Body of pancreas (tissue), 4 donors: ENCODE measurements around the gene USP46. TPM values are rescaled to one million over a fixed set of nuclear protein-coding genes. Genes with fewer than 3 reads are reported as not detected.

Experiments
- ATAC-seq: fragments of 150-250 bp; one replicate; pipeline ENCODE4 v1.9.1; 2016
- DNase-seq, 4 donors: peaks; one replicate each; pipeline ENCODE4 v3.0.0-alpha.2; 2019
- H3K27ac ChIP-seq, 4 donors: fragments of 200-600 bp; sonication (generic); 1 replicate in 3 of 4; 2 replicates in 1 of 4; pipeline versions ENCODE4 v1.5.1 to v1.6.1; 2016 to 2019; ENCODE audit warnings: mild to moderate bottlenecking in 1 of 4, mixed read lengths in 1 of 4, moderate library complexity in 1 of 4
- H3K27me3 ChIP-seq, 2 donors: fragments of 200-600 bp; sonication (generic); one replicate each; pipeline ENCODE4 v1.6.0; 2016; ENCODE audit warnings: mild to moderate bottlenecking in 1 of 2
- H3K36me3 ChIP-seq, 2 donors: fragments of 200-600 bp; sonication (generic); replicated peaks in 1 of 2; 2 replicates each; pipeline ENCODE4 v1.5.1; 2016; ENCODE audit warnings: low read depth in 2 of 2; ENCODE audit not compliant: insufficient read depth in 1 of 2
- H3K4me1 ChIP-seq: fragments of 200-600 bp; sonication (generic); one replicate; pipeline ENCODE4 v1.6.0; 2016
- H3K4me3 ChIP-seq, 2 donors: fragments of 200-600 bp; sonication (generic); 1 replicate in 1 of 2; 2 replicates in 1 of 2; pipeline ENCODE4 v1.5.1; 2016 to 2019
- H3K9me3 ChIP-seq, 3 donors: fragments of 200-600 bp; sonication (generic); 1 replicate in 2 of 3; 2 replicates in 1 of 3; pipeline ENCODE4 v1.5.1; 2016
- POLR2A ChIP-seq, 3 donors: fragments of 450-650 bp; IDR thresholded peaks; one replicate each; pipeline ENCODE4 v1.6.1; 2016; ENCODE audit warnings: antibody characterized with exemption in 3 of 3, mild to moderate bottlenecking in 2 of 3
- WGBS, 2 donors: methylation state at CpG; one replicate each; pipeline ENCODE4 v1.1.5; 2017; 5-methylcytosine and 5-hydroxymethylcytosine counted together
- intact Hi-C: fragments of 100-400 bp; cut with DNase I; formaldehyde crosslinking; loops from one replicate; pipeline ENCODE4 v1.15.1; 2023
- total RNA-seq, 2 donors: library from RNA; depleted of rRNA; stranded (reverse); fragments of >200 nt; gene quantifications; one replicate each; pipeline ENCODE4 v1.1.0, GENCODE V29; 2016
- TF ChIP-seq, protein P1 (sequence below), 7 experiments: fragments of 450-650 bp in 4 of 7; fragments of 200-600 bp in 3 of 7; sonication (generic) in 3 of 7; IDR thresholded peaks; one replicate each; pipeline ENCODE4 v1.5.1; 2016 to 2019; ENCODE audit warnings: antibody characterized with exemption in 7 of 7

Gene USP46
- total RNA-seq, 2 donors from 2014 or later = 6.7 to 6.9 TPM

DNA sequence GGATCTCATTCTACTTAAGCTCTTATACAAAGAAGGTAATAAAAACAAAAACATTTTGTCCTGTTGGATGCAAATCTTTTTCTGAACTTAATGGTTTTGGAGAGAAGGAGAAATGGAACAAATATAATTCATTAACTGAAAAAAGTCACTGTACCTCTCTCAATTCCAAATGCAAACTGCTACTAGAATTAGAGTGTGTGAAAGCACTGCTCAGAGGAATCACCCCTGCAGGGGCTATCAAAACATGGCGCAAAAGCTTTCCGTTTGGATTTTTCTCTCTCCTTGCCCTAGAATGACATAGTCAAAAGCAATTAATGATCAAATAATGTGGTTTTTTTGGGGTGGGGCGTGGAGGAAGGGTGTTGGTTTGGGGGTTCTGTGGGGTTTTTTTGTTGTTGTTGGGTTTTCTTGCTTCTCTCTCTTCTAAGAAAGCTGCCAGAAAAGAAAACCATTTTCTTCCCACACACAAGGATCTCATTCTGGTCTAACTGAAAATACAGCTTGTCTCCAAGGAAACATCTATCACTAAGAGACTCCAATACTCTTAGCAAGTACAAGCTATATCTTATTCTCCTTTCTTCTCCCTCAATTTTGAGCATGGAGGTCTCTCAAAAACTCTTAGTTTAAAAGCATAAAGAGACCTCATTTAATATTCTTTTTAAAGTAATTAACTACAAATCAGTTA, 41.6 kb downstream of the USP46 start:
- DNase-seq (no peak), ATAC-seq (no peak)
- Histone ChIP-seq H3K4me1 (no peaks in the 10 kb centered on the region), H3K9me3 (no peaks in the 10 kb centered on the region), H3K36me3 (no peaks in the 10 kb centered on the region), H3K27ac (no peak overlapping the region), H3K27me3 (no peaks in the 10 kb centered on the region), H3K4me3 (no peak overlapping the region)
- WGBS, 2 donors = 86 to 88% methylated on average over 3 of the region's 3 CpGs
- intact Hi-C loops = no loop called here
- TF ChIP-seq POLR2A (IDR thresholded peaks at IDR 0.05) = no peak
- TF ChIP-seq, protein P1, sequence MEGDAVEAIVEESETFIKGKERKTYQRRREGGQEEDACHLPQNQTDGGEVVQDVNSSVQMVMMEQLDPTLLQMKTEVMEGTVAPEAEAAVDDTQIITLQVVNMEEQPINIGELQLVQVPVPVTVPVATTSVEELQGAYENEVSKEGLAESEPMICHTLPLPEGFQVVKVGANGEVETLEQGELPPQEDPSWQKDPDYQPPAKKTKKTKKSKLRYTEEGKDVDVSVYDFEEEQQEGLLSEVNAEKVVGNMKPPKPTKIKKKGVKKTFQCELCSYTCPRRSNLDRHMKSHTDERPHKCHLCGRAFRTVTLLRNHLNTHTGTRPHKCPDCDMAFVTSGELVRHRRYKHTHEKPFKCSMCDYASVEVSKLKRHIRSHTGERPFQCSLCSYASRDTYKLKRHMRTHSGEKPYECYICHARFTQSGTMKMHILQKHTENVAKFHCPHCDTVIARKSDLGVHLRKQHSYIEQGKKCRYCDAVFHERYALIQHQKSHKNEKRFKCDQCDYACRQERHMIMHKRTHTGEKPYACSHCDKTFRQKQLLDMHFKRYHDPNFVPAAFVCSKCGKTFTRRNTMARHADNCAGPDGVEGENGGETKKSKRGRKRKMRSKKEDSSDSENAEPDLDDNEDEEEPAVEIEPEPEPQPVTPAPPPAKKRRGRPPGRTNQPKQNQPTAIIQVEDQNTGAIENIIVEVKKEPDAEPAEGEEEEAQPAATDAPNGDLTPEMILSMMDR (IDR thresholded peaks at IDR 0.05) = no peak

DNA sequence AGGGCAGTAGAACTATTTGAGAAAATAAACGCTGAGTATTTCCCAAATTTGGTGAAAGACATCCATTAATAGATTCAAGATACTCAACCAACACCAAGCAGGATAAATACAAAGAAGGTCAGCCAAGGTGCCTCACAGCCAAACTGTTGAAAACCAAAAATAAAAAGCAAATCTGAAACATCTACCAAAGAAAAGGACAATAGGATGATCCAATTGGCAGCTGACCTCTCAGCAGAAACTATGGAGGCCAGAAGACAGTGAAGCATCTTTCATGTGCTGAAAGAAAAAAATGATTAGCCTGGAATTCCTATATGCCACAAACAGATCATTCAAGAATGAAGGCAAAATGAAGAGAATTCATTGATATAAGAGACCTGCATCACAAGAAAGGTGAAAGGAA, 44.9 kb downstream of the USP46 start:
- TF ChIP-seq, protein P1 (IDR thresholded peaks at IDR 0.05) = no peak
- TF ChIP-seq POLR2A (IDR thresholded peaks at IDR 0.05) = no peak
- ATAC-seq = no peak
- Histone ChIP-seq H3K4me3 (no peak overlapping the region), H3K27ac (no peak overlapping the region), H3K4me1 (no peaks in the 10 kb centered on the region), H3K27me3 (no peaks in the 10 kb centered on the region), H3K36me3 (no peaks in the 10 kb centered on the region), H3K9me3 (no peaks in the 10 kb centered on the region)
- WGBS, 2 donors = 94 to 100% methylated on average over 1 of the region's 1 CpG
- no peak for DNase-seq
- intact Hi-C loops = no loop called here

DNA sequence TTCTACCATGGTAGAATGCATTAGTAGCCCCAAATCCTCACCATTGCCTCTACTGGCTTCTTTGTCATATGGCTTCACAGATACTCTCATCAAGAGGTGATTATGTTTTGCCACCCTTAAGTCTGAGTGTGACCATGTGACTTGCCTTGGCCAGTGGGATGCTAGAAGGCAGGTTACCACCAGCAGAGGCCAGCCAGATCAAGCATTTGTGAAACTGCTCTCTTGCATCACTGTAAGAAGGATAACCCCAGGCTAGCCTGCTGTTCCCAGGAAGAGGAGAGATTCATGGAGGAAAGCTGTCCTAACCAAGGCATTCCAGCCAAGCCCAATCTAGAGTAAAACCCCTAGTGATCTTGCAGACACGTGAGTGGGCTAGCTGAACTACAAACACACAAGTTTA, 46.8 kb downstream of the USP46 start:
- intact Hi-C loops = no loop called here
- Histone ChIP-seq H3K9me3 (no peaks in the 10 kb centered on the region), H3K4me3 (no peak overlapping the region), H3K27ac (no peak overlapping the region), H3K36me3 (no peaks in the 10 kb centered on the region), H3K4me1 (no peaks in the 10 kb centered on the region), H3K27me3 (no peaks in the 10 kb centered on the region)
- TF ChIP-seq, protein P1 (IDR thresholded peaks at IDR 0.05) = no peak
- TF ChIP-seq POLR2A (IDR thresholded peaks at IDR 0.05) = no peak
- ATAC-seq (no peak), DNase-seq (no peak)
- WGBS, 2 donors = 88 to 91% methylated on average over 1 of the region's 1 CpG

DNA sequence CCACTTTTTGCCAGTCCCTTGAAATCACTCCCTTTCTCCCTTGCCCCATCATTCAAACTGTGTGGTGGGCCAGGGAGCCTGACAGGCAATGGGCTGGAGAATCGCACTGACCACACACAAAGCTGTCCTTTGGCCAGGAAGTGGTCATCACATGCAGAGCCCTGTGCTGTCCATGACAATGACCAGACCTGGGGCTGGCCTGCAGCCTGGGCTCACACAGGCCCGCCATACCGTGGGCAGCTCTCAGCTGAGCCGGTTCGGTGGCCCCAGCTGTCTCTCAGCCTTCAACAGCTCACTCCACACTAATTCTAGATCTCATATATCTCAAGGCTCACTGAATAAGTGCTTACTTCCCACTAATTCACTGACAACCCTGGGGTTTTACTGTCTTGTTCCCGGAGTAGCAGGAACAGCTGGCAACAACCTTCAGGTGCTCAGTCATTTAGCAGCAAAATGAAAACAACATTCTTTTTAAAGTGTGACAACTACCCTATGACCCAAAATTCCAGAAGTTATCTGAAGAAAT, 48.0 kb downstream of the USP46 start:
- Histone ChIP-seq H3K4me1 (no peaks in the 10 kb centered on the region), H3K36me3 (no peaks in the 10 kb centered on the region), H3K27ac (no peak overlapping the region), H3K27me3 (no peaks in the 10 kb centered on the region), H3K4me3 (no peak overlapping the region), H3K9me3 (no peaks in the 10 kb centered on the region)
- 90 to 97% methylated on average over 6 of the region's 6 CpGs for WGBS, 2 donors
- DNase-seq (no peak), ATAC-seq (no peak)
- TF ChIP-seq, protein P1 (IDR thresholded peaks at IDR 0.05) = no peak
- no peak for TF ChIP-seq POLR2A (IDR thresholded peaks at IDR 0.05)
- intact Hi-C loops = no loop called here

DNA sequence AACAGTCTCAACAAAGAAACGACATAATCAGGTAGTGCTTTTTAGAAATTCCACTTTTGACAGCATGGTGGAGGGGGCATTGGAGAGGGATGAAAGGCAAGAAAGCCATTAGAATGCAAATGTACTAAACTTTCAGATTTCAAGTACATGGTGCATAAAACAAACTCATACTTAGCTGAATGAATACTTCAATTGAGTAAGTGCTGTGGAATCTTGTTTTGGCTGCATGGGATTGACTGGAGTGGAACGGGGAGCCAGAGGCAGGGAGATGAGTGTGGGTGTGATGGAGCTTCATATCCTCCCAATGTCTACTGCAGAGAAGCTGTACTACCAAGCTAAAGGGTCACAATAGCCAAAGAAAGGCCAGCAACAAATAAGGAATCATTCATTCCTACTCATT, 52.4 kb downstream of the USP46 start:
- no peaks in the 10 kb centered on the region for H3K27me3 ChIP-seq
- no peaks in the 10 kb centered on the region for H3K36me3 ChIP-seq
- ATAC-seq (no peak), DNase-seq (no peak)
- peaks cover 6% of the 10 kb centered on the region for H3K4me1 ChIP-seq
- no peak overlapping the region for H3K4me3 ChIP-seq
- no peaks in the 10 kb centered on the region for H3K9me3 ChIP-seq
- no peak for TF ChIP-seq POLR2A (IDR thresholded peaks at IDR 0.05)
- TF ChIP-seq, protein P1 (IDR thresholded peaks at IDR 0.05) = no peak
- WGBS, 2 donors = 91 to 93% methylated on average over 2 of the region's 2 CpGs
- intact Hi-C loops = no loop called here
- no peak overlapping the region for H3K27ac ChIP-seq
